HEK293 (cell line): Measurements from ENCODE around the gene HOXC10.
A peak's percentile ranks its signal among the peaks of the same experiment; 100 is the strongest.

Source experiments
- GLI4 ChIP-seq: fragments of 450-650 bp; formaldehyde crosslinking; IDR thresholded peaks from 2 replicates; pipeline ENCODE4 v1.5.1; 2016; ENCODE audit warnings: missing biosample characterization, missing genetic modification characterization
- KLF16 ChIP-seq: fragments of 450-650 bp; formaldehyde crosslinking; IDR thresholded peaks from 2 replicates; pipeline ENCODE4 v1.5.1; 2017; ENCODE audit warnings: missing biosample characterization, missing genetic modification characterization
- SCRT1 ChIP-seq: fragments of 450-650 bp; formaldehyde crosslinking; IDR thresholded peaks from 2 replicates; pipeline ENCODE4 v1.5.1; 2016; ENCODE audit warnings: missing biosample characterization, missing genetic modification characterization, borderline replicate concordance
- TRIM28 ChIP-seq: IDR thresholded peaks from 2 replicates; pipeline ENCODE4 v1.6.1; 2011; ENCODE audit warnings: low read length, control low read depth, borderline replicate concordance
- ZFHX2 ChIP-seq: fragments of 450-650 bp; formaldehyde crosslinking; conservative IDR thresholded peaks from 2 replicates; pipeline ENCODE4 v1.5.1; 2016; ENCODE audit warnings: missing biosample characterization, missing genetic modification characterization
- ZNF23 ChIP-seq: fragments of 450-650 bp; formaldehyde crosslinking; IDR thresholded peaks from 2 replicates; pipeline ENCODE4 v1.5.1; 2016; ENCODE audit warnings: missing biosample characterization, missing genetic modification characterization, borderline replicate concordance
- ZNF239 ChIP-seq: fragments of 450-650 bp; formaldehyde crosslinking; IDR thresholded peaks from 2 replicates; pipeline ENCODE4 v1.5.1; 2016; ENCODE audit warnings: missing biosample characterization, missing genetic modification characterization
- ZNF311 ChIP-seq: fragments of 450-650 bp; formaldehyde crosslinking; IDR thresholded peaks from 2 replicates; pipeline ENCODE4 v1.5.1; 2017; ENCODE audit warnings: missing biosample characterization, missing genetic modification characterization, borderline replicate concordance
- ZNF404 ChIP-seq: fragments of 450-650 bp; formaldehyde crosslinking; IDR thresholded peaks from 2 replicates; pipeline ENCODE4 v1.5.1; 2017; ENCODE audit warnings: missing biosample characterization, missing genetic modification characterization
- ZNF416 ChIP-seq: fragments of 450-650 bp; formaldehyde crosslinking; IDR thresholded peaks from 2 replicates; pipeline ENCODE4 v1.5.1; 2016; ENCODE audit warnings: missing biosample characterization, missing genetic modification characterization
- ZNF473 ChIP-seq: fragments of 450-650 bp; formaldehyde crosslinking; IDR thresholded peaks from 2 replicates; pipeline ENCODE4 v1.5.1; 2017; ENCODE audit warnings: missing biosample characterization, missing genetic modification characterization
- ZNF48 ChIP-seq: fragments of 450-650 bp; formaldehyde crosslinking; IDR thresholded peaks from 2 replicates; pipeline ENCODE4 v1.5.1; 2016; ENCODE audit warnings: missing biosample characterization, missing genetic modification characterization
- ZNF529 ChIP-seq: fragments of 450-650 bp; formaldehyde crosslinking; IDR thresholded peaks from 2 replicates; pipeline ENCODE4 v1.5.1; 2017; ENCODE audit warnings: missing genetic modification characterization, missing biosample characterization; ENCODE audit not compliant: insufficient replicate concordance
- ZNF561 ChIP-seq: fragments of 450-650 bp; IDR thresholded peaks from 2 replicates; pipeline ENCODE4 v1.5.1; 2018; ENCODE audit warnings: missing biosample characterization, missing genetic modification characterization, borderline replicate concordance
- ZNF596 ChIP-seq: fragments of 450-650 bp; IDR thresholded peaks from 2 replicates; pipeline ENCODE4 v1.5.0; 2018; ENCODE audit warnings: missing biosample characterization, mild to moderate bottlenecking, missing genetic modification characterization, moderate library complexity
- ZNF664 ChIP-seq: fragments of 450-650 bp; formaldehyde crosslinking; IDR thresholded peaks from 2 replicates; pipeline ENCODE4 v1.5.1; 2016; ENCODE audit warnings: missing biosample characterization, missing genetic modification characterization
- ZNF843 ChIP-seq: fragments of 450-650 bp; formaldehyde crosslinking; IDR thresholded peaks from 2 replicates; pipeline ENCODE4 v1.5.1; 2016; ENCODE audit warnings: missing biosample characterization, missing genetic modification characterization
- TF ChIP-seq, protein P1 (sequence below): fragments of 450-650 bp; formaldehyde crosslinking; IDR thresholded peaks from 2 replicates; pipeline ENCODE4 v1.5.1; 2016; ENCODE audit warnings: missing biosample characterization, missing genetic modification characterization
- TF ChIP-seq, protein P2 (sequence below): fragments of 450-650 bp; formaldehyde crosslinking; conservative IDR thresholded peaks from 2 replicates; pipeline ENCODE4 v1.5.1; 2016; ENCODE audit warnings: low read depth, missing biosample characterization, missing genetic modification characterization
- TF ChIP-seq, protein P3 (sequence below): fragments of 450-650 bp; formaldehyde crosslinking; IDR thresholded peaks from 2 replicates; pipeline ENCODE4 v1.5.1; 2016; ENCODE audit warnings: missing biosample characterization, missing genetic modification characterization
- TF ChIP-seq, protein P4 (sequence below): fragments of 450-650 bp; formaldehyde crosslinking; IDR thresholded peaks from 2 replicates; pipeline ENCODE4 v1.5.1; 2016; ENCODE audit warnings: missing biosample characterization, missing genetic modification characterization, low read depth
- TF ChIP-seq, protein P5 (sequence below): fragments of 450-650 bp; formaldehyde crosslinking; IDR thresholded peaks from 2 replicates; pipeline ENCODE4 v1.5.1; 2016; ENCODE audit warnings: missing biosample characterization, missing genetic modification characterization
- TF ChIP-seq, protein P6 (sequence below): fragments of 450-650 bp; formaldehyde crosslinking; IDR thresholded peaks from 2 replicates; pipeline ENCODE4 v1.5.1; 2016; ENCODE audit warnings: missing biosample characterization, missing genetic modification characterization

HOXC10 gene

DNA sequence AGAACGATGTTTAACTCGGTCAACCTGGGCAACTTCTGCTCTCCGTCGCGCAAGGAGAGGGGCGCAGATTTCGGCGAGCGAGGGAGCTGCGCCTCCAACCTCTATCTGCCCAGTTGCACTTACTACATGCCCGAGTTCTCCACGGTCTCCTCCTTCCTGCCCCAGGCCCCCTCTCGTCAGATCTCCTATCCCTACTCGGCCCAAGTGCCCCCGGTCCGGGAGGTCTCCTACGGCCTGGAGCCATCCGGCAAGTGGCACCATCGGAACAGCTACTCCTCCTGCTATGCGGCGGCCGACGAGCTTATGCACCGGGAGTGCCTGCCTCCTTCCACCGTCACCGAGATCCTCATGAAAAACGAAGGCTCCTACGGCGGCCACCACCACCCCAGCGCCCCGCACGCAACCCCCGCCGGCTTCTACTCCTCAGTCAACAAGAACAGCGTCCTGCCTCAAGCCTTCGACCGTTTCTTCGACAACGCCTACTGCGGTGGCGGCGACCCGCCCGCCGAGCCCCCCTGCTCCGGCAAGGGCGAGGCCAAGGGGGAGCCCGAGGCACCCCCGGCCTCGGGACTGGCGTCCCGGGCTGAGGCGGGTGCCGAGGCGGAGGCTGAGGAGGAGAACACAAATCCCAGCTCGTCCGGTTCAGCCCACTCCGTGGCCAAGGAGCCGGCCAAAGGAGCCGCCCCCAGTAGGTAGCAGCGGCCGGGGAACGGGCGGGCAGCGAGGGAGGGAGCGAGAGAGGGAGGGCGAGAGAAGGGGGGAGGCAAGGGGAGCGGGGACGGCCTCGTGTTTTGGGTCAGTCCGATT lies 11.5 kb upstream of the HOXC10 start (continued):
- TF ChIP-seq, protein P1, sequence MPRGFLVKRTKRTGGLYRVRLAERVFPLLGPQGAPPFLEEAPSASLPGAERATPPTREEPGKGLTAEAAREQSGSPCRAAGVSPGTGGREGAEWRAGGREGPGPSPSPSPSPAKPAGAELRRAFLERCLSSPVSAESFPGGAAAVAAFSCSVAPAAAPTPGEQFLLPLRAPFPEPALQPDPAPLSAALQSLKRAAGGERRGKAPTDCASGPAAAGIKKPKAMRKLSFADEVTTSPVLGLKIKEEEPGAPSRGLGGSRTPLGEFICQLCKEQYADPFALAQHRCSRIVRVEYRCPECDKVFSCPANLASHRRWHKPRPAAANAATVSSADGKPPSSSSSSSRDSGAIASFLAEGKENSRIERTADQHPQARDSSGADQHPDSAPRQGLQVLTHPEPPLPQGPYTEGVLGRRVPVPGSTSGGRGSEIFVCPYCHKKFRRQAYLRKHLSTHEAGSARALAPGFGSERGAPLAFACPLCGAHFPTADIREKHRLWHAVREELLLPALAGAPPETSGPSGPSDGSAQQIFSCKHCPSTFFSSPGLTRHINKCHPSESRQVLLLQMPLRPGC (tag by site-specific recombination): no peak
- TF ChIP-seq ZNF561 (0 out of 2 replicates have a peak, but pooled peaks have one; percentile 29), ZNF843 (tag by site-specific recombination) (no peak), ZNF23 (tag by site-specific recombination) (no peak), ZNF239 (tag by site-specific recombination) (no peak), KLF16 (tag by site-specific recombination) (no peak), SCRT1 (tag by site-specific recombination) (no peak), ZNF473 (tag by site-specific recombination) (no peak), ZNF404 (tag by site-specific recombination) (no peak), ZNF48 (tag by site-specific recombination) (no peak), TRIM28 (no peak), ZNF529 (tag by site-specific recombination) (no peak), ZFHX2 (tag by site-specific recombination) (peak; percentile 90), ZNF596 (tag by site-specific recombination) (peak; percentile 32; the same call in 1 of the 2 replicates), GLI4 (tag by site-specific recombination) (0 out of 2 replicates have a peak, but pooled peaks have one; percentile 11), ZNF416 (tag by site-specific recombination) (no peak), ZNF664 (no peak), ZNF311 (tag by site-specific recombination) (no peak)
- TF ChIP-seq, protein P2, sequence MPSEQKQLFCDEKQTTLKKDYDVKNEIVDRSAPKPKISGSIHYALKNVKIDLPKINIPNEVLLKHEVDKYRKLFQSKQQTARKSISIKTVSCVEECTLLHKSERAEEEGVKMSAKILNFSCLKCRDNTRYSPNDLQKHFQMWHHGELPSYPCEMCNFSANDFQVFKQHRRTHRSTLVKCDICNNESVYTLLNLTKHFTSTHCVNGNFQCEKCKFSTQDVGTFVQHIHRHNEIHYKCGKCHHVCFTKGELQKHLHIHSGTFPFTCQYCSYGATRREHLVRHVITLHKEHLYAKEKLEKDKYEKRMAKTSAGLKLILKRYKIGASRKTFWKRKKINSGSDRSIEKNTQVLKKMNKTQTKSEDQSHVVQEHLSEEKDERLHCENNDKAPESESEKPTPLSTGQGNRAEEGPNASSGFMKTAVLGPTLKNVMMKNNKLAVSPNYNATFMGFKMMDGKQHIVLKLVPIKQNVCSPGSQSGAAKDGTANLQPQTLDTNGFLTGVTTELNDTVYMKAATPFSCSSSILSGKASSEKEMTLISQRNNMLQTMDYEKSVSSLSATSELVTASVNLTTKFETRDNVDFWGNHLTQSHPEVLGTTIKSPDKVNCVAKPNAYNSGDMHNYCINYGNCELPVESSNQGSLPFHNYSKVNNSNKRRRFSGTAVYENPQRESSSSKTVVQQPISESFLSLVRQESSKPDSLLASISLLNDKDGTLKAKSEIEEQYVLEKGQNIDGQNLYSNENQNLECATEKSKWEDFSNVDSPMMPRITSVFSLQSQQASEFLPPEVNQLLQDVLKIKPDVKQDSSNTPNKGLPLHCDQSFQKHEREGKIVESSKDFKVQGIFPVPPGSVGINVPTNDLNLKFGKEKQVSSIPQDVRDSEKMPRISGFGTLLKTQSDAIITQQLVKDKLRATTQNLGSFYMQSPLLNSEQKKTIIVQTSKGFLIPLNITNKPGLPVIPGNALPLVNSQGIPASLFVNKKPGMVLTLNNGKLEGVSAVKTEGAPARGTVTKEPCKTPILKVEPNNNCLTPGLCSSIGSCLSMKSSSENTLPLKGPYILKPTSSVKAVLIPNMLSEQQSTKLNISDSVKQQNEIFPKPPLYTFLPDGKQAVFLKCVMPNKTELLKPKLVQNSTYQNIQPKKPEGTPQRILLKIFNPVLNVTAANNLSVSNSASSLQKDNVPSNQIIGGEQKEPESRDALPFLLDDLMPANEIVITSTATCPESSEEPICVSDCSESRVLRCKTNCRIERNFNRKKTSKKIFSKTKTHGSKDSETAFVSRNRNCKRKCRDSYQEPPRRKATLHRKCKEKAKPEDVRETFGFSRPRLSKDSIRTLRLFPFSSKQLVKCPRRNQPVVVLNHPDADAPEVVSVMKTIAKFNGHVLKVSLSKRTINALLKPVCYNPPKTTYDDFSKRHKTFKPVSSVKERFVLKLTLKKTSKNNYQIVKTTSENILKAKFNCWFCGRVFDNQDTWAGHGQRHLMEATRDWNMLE: no peak
- TF ChIP-seq, protein P3, sequence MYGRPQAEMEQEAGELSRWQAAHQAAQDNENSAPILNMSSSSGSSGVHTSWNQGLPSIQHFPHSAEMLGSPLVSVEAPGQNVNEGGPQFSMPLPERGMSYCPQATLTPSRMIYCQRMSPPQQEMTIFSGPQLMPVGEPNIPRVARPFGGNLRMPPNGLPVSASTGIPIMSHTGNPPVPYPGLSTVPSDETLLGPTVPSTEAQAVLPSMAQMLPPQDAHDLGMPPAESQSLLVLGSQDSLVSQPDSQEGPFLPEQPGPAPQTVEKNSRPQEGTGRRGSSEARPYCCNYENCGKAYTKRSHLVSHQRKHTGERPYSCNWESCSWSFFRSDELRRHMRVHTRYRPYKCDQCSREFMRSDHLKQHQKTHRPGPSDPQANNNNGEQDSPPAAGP (tag by site-specific recombination): no peak
- TF ChIP-seq, protein P4, sequence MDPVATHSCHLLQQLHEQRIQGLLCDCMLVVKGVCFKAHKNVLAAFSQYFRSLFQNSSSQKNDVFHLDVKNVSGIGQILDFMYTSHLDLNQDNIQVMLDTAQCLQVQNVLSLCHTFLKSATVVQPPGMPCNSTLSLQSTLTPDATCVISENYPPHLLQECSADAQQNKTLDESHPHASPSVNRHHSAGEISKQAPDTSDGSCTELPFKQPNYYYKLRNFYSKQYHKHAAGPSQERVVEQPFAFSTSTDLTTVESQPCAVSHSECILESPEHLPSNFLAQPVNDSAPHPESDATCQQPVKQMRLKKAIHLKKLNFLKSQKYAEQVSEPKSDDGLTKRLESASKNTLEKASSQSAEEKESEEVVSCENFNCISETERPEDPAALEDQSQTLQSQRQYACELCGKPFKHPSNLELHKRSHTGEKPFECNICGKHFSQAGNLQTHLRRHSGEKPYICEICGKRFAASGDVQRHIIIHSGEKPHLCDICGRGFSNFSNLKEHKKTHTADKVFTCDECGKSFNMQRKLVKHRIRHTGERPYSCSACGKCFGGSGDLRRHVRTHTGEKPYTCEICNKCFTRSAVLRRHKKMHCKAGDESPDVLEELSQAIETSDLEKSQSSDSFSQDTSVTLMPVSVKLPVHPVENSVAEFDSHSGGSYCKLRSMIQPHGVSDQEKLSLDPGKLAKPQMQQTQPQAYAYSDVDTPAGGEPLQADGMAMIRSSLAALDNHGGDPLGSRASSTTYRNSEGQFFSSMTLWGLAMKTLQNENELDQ (tag by site-specific recombination): no peak
- TF ChIP-seq, protein P5, sequence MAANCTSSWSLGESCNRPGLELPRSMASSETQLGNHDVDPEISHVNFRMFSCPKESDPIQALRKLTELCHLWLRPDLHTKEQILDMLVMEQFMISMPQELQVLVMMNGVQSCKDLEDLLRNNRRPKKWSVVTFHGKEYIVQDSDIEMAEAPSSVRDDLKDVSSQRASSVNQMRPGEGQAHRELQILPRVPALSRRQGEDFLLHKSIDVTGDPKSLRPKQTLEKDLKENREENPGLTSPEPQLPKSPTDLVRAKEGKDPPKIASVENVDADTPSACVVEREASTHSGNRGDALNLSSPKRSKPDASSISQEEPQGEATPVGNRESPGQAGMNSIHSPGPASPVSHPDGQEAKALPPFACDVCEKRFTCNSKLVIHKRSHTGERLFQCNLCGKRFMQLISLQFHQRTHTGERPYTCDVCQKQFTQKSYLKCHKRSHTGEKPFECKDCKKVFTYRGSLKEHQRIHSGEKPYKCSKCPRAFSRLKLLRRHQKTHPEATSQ (tag by site-specific recombination): no peak
- TF ChIP-seq, protein P6, sequence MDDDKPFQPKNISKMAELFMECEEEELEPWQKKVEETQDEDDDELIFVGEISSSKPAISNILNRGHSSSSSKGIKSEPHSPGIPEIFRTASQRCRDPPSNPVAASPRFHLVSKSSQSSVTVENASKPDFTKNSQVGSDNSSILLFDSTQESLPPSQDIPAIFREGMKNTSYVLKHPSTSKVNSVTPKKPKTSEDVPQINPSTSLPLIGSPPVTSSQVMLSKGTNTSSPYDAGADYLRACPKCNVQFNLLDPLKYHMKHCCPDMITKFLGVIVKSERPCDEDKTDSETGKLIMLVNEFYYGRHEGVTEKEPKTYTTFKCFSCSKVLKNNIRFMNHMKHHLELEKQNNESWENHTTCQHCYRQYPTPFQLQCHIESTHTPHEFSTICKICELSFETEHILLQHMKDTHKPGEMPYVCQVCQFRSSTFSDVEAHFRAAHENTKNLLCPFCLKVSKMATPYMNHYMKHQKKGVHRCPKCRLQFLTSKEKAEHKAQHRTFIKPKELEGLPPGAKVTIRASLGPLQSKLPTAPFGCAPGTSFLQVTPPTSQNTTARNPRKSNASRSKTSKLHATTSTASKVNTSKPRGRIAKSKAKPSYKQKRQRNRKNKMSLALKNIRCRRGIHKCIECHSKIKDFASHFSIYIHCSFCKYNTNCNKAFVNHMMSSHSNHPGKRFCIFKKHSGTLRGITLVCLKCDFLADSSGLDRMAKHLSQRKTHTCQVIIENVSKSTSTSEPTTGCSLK (tag by site-specific recombination): no peak
